ENCODE measurements around the gene HIGD2A. TPM values are rescaled to one million over a fixed set of nuclear protein-coding genes. Genes with fewer than 3 reads are reported as not detected.

The HIGD2A gene
- total RNA-seq, 1 donor from 2014 or later: 88.3 TPM

DNA sequence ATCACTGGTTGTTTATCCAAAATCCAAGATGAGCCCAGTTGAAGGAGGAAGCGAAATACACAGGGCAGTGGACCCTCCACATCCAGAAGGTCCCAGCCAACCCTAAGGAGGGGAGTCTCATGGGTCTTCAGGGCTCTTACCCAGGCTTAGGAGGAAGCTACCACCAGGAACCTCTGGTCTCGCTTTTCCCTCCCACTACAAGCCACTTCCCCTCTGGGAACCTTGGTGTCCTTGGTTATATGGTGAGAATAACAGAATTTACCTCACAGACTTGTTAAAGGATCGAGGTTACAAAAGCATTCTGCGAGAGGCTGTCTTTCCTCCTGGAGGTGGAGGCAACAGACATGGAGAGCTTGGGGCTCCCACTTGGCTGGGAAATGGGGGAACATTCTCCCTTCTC, 3.4 kb downstream of the HIGD2A start:
- Mint-ChIP-seq H3K9me3 (no peaks in the 10 kb centered on the region), H3K4me3 (no peak overlapping the region), H3K27me3 (no peaks in the 10 kb centered on the region), H3K36me3 (peaks cover 5% of the 10 kb centered on the region), H3K4me1 (ENCODE audit: unreplicated experiment) (peaks cover 10% of the 10 kb centered on the region), H3K27ac (no peak overlapping the region)
- no peak for DNase-seq (ENCODE audit: extremely low spot score, unreplicated experiment)
- TF ChIP-seq CTCF (conservative IDR thresholded peaks at IDR 0.05): no peak

GRCh38 chr5:176392526-176392925, 4.0 kb downstream of the HIGD2A start:
- Mint-ChIP-seq H3K9me3 (no peaks in the 10 kb centered on the region), H3K4me1 (ENCODE audit: unreplicated experiment) (peaks cover 11% of the 10 kb centered on the region), H3K4me3 (no peak overlapping the region), H3K27ac (no peak overlapping the region), H3K36me3 (peaks cover 5% of the 10 kb centered on the region), H3K27me3 (no peaks in the 10 kb centered on the region)
- no peak for TF ChIP-seq CTCF (conservative IDR thresholded peaks at IDR 0.05)
- DNase-seq (ENCODE audit: extremely low spot score, unreplicated experiment): no peak

- Mint-ChIP-seq H3K27ac (no peak overlapping the region), H3K9me3 (no peaks in the 10 kb centered on the region), H3K4me3 (no peak overlapping the region), H3K36me3 (peaks cover 11% of the 10 kb centered on the region), H3K4me1 (ENCODE audit: unreplicated experiment) (peaks cover 11% of the 10 kb centered on the region), H3K27me3 (no peaks in the 10 kb centered on the region)
- no peak for DNase-seq (ENCODE audit: extremely low spot score, unreplicated experiment)
- TF ChIP-seq CTCF (conservative IDR thresholded peaks at IDR 0.05): no peak
Observed at GRCh38 chr5:176394096-176394495, 5.5 kb downstream of the HIGD2A start.

DNA sequence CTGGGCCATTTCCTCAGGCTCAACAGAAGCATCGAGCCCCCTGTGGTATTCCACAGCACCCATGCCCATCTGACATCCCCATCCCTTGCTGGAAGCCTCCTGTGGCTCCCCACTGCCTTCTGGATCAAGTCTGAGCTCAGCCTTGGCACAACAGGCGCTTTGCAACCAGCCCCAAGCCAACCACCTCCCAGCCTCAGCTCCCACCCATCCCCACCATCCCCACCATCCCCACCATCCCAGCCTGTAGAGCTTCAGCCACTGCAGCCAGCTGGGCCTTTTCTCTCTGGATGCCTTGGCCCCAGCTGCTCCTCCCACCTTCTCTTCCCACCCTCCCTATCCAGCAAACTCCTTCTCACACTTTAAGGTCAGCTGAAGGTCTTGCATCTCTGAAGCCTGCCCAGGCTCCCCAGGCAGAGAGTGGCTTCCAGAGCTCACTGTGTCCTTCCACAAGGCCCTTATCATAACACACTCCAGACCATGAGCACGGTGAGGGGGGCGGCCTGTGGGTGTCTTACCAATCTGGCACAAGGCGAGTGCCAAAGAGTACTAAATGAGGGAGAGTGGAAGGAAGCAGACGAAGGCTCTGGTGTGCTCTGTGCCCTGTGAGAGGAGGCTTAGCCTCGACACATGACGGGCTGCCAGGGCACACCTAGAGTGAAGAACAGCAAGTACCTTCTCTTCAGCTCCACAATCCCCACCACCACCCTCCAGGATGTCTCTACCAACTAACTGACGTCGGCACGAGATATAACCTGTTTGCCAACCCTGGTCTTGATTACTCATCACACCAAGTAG, 6.5 kb downstream of the HIGD2A start:
- H3K27ac Mint-ChIP-seq: peak overlapping the region; percentile 34
- H3K4me3 Mint-ChIP-seq: no peak overlapping the region
- peaks cover 13% of the 10 kb centered on the region for H3K36me3 Mint-ChIP-seq
- no peaks in the 10 kb centered on the region for H3K9me3 Mint-ChIP-seq
- peaks cover 11% of the 10 kb centered on the region for H3K4me1 Mint-ChIP-seq (ENCODE audit: unreplicated experiment)
- DNase-seq (ENCODE audit: extremely low spot score, unreplicated experiment): no peak
- no peaks in the 10 kb centered on the region for H3K27me3 Mint-ChIP-seq
- no peak for TF ChIP-seq CTCF (conservative IDR thresholded peaks at IDR 0.05)

GRCh38 chr5:176396330-176396729, 7.8 kb downstream of the HIGD2A start:
- no peak for DNase-seq (ENCODE audit: extremely low spot score, unreplicated experiment)
- no peak overlapping the region for H3K4me3 Mint-ChIP-seq
- no peaks in the 10 kb centered on the region for H3K9me3 Mint-ChIP-seq
- peaks cover 13% of the 10 kb centered on the region for H3K36me3 Mint-ChIP-seq
- no peak for TF ChIP-seq CTCF (conservative IDR thresholded peaks at IDR 0.05)
- H3K27me3 Mint-ChIP-seq: no peaks in the 10 kb centered on the region
- H3K27ac Mint-ChIP-seq: peak overlapping the region; percentile 85
- peaks cover 20% of the 10 kb centered on the region for H3K4me1 Mint-ChIP-seq (ENCODE audit: unreplicated experiment)

All from type B pancreatic cell (in vitro differentiated cells).